ENCODE results near the gene WRNIP1. TPM values are rescaled to one million over a fixed set of nuclear protein-coding genes. Genes with fewer than 3 reads are reported as not detected.
A peak's percentile ranks its signal among the peaks of the same experiment; 100 is the strongest.

WRNIP1 gene
- total RNA-seq, 1 donor from 2014 or later = 73.6 TPM

DNA sequence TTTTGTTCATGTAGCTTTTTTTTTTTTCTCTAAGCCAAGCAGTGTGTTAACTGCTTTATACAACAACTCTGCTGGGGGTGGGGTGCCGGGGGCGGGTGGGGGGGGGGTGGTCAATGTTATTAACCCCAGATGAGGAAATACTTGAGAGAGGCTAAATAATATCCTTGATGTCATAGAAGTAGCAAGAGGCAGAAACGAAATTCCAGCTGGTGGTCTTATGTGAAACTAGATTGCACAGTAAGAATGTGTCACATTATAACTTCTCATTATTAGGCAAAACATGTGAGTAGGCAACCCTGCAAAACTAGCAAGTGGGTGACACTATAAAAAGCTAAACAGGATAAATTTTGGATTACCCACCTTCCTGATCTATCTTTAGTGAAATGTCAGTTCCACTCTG is 27.3 kb upstream of the WRNIP1 start:
- TF ChIP-seq, protein P1, sequence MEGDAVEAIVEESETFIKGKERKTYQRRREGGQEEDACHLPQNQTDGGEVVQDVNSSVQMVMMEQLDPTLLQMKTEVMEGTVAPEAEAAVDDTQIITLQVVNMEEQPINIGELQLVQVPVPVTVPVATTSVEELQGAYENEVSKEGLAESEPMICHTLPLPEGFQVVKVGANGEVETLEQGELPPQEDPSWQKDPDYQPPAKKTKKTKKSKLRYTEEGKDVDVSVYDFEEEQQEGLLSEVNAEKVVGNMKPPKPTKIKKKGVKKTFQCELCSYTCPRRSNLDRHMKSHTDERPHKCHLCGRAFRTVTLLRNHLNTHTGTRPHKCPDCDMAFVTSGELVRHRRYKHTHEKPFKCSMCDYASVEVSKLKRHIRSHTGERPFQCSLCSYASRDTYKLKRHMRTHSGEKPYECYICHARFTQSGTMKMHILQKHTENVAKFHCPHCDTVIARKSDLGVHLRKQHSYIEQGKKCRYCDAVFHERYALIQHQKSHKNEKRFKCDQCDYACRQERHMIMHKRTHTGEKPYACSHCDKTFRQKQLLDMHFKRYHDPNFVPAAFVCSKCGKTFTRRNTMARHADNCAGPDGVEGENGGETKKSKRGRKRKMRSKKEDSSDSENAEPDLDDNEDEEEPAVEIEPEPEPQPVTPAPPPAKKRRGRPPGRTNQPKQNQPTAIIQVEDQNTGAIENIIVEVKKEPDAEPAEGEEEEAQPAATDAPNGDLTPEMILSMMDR (IDR thresholded peaks at IDR 0.05; ENCODE audit: insufficient read depth, low read length, poor library complexity, severe bottlenecking) = no peak
- no peaks in the 10 kb centered on the region for H3K36me3 ChIP-seq (ENCODE audit: control insufficient read depth, insufficient read depth, low read length)
- DNase-seq (ENCODE audit: low read depth) = no peak
- no peak overlapping the region for H3K4me3 ChIP-seq (ENCODE audit: low read depth, low read length)
- no peaks in the 10 kb centered on the region for H3K27me3 ChIP-seq (ENCODE audit: control insufficient read depth, insufficient read depth, low read length)

DNA sequence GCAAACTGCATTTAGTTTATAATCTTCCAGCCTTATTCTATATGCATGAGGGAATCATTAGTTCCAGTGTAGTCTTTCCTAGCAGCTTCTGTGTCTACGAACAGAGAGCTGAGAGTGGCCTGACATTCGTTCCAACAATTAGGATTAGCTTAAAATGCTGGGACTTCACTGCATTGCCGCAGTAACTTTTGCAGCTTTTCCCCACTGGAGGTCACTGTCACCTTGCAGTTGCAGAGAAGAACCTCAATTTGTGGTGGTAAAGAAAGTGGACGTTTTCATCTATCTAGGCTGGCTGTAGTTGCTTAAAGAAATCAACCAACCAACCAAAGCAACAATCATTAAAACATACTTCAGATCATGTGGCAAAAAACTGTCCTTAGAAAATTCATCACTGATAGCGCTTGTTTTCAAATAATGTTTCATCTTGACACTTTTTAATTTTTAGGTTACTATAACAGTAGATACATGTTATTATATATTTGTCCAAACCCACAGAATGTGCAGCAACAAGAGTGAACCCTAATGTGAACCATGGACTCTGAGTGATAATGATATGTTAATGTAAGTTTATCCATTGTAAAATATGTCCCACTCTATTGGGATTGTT is 26.7 kb upstream of the WRNIP1 start:
- H3K36me3 ChIP-seq (ENCODE audit: control insufficient read depth, insufficient read depth, low read length) = no peaks in the 10 kb centered on the region
- TF ChIP-seq, protein P1 (IDR thresholded peaks at IDR 0.05; ENCODE audit: insufficient read depth, low read length, poor library complexity, severe bottlenecking) = peak; percentile 71
- H3K27me3 ChIP-seq (ENCODE audit: control insufficient read depth, insufficient read depth, low read length) = no peaks in the 10 kb centered on the region
- no peak for DNase-seq (ENCODE audit: low read depth)
- H3K4me3 ChIP-seq (ENCODE audit: low read depth, low read length) = no peak overlapping the region

DNA sequence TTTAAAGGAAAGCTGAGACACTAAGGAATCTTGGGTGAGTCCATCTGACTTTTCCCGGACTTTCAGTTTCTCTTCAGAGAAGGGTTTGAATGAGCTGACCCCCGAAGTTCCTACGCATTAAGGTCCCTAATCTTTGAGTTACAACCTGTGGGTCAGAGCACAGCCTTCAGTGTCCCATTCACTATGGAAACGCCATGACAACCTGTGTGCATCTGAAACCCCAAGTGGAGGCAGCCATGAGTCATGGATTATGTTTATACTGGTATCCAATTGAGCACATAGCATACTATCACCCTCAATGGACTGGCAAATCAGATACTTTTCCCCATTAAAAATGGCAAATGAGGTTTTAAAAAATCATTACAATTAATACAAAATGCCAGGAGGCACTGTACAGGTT is 25.9 kb upstream of the WRNIP1 start:
- Histone ChIP-seq H3K27me3 (ENCODE audit: control insufficient read depth, insufficient read depth, low read length) (no peaks in the 10 kb centered on the region), H3K4me3 (ENCODE audit: low read depth, low read length) (no peak overlapping the region), H3K36me3 (ENCODE audit: control insufficient read depth, insufficient read depth, low read length) (no peaks in the 10 kb centered on the region)
- TF ChIP-seq, protein P1 (IDR thresholded peaks at IDR 0.05; ENCODE audit: insufficient read depth, low read length, poor library complexity, severe bottlenecking) = no peak
- peak; percentile 52 for DNase-seq (ENCODE audit: low read depth)

DNA sequence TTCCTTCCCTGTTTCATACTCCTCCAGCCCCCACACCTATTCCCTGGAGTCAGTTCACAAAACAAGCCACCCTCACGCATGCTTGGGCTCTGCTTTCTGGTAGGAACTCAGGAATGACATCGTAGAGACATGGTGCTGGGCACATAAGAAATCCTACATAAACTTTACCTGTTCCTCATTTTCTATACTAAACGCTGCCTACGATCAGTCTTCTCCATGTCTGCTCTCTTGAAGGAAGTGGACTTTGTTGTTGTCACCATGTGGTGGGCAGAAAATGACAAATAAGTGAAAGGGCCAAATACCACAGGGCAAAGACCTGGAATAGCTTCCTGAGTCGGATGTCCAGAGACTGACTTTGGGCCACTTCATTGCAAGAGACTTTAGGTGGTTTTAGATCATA is 24.6 kb upstream of the WRNIP1 start:
- TF ChIP-seq, protein P1 (IDR thresholded peaks at IDR 0.05; ENCODE audit: insufficient read depth, low read length, poor library complexity, severe bottlenecking) = no peak
- no peak for DNase-seq (ENCODE audit: low read depth)
- H3K4me3 ChIP-seq (ENCODE audit: low read depth, low read length) = no peak overlapping the region

DNA sequence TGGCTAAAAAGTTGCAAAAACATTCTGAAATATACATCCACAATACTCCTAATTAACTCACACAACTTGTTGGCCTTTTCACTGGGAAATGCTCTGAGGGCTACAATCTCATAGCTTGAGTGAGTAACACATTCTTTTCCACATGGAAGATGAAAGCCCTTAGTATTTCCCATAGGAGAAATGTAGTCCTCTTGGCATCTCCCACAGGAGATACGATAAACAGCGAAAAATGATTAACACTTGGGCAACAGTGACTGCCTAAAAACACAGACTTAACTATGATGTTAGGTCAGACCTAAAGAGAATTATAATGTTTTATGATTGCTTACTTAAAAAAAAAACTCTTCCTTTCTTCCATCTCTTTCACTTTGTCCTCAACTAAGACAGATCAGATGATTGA is 23.4 kb upstream of the WRNIP1 start:
- Histone ChIP-seq H3K27me3 (ENCODE audit: control insufficient read depth, insufficient read depth, low read length) (no peaks in the 10 kb centered on the region), H3K4me3 (ENCODE audit: low read depth, low read length) (no peak overlapping the region), H3K36me3 (ENCODE audit: control insufficient read depth, insufficient read depth, low read length) (no peaks in the 10 kb centered on the region)
- no peak for DNase-seq (ENCODE audit: low read depth)
- TF ChIP-seq, protein P1 (IDR thresholded peaks at IDR 0.05; ENCODE audit: insufficient read depth, low read length, poor library complexity, severe bottlenecking) = no peak

More for the DNA sequence above, 24.6 kb upstream of the WRNIP1 start:
- Histone ChIP-seq H3K27me3 (ENCODE audit: control insufficient read depth, insufficient read depth, low read length) (no peaks in the 10 kb centered on the region), H3K36me3 (ENCODE audit: control insufficient read depth, insufficient read depth, low read length) (no peaks in the 10 kb centered on the region)

Measured in kidney epithelial cell (primary cell).